SW 1271 (cell line): ENCODE measurements around the gene ZNF77.
A peak's percentile ranks its signal among the peaks of the same experiment; 100 is the strongest.
"Not testable (repeated sequence)": the region's sequence is repeated elsewhere in the genome, so short reads cannot be mapped to it uniquely, and the experiment has no call there.

ENCODE experiments used
- DNase-seq, 2 experiments: peaks; one replicate each; lab custom pipeline; 2025; lab: John Stamatoyannopoulos, UW

Gene ZNF77

GRCh38 chr19:2944775-2945574 is at the start of gene ZNF77:
TSS of gene ZNF77 (minus strand) at chr19:2944971. CDS start at chr19:2944840, 131 bp downstream.
- DNase-seq, result peak; percentile 93 to 98

DNA sequence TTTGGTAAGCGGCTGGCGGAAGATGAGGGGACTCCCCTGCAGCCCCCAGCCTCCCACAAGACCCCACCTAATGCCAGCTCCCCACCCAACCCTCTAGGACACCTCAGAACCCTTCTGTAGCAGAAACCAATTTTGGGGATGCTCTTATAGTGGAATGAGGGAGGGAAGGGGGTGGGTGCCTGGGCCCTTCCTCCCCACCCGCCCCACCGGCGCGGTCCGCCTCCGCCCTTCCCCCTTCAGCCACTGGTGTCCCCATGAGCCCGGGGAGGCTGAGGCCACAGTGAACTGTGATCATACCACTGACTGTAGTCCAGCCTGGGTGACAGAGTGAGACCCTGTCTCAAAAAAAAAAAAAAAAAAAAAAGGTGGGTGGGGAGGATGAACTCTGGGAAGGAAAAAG is 48.8 kb upstream of the ZNF77 start:
- no peak for DNase-seq

- DNase-seq, result no peak
Measured at GRCh38 chr19:2992958-2993357, 48.2 kb upstream of the ZNF77 start.

DNA sequence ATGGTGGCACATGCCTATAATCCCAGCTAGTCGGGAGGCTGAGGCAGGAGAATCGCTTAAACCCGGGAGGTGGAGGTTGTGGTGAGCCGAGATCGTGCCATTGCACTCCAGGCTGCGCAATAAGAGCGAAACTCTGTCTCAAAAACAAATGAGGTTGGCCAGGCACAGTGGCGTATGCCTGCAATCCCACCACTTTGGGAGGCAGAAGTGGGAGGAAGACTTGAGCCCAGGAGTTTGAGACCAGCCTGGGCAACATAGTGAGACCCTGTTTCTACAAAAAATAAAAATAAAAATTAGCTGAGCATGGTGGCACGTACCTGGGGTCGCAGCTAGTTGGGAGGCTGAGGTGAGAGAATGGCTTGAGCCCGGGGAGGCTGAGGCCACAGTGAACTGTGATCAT is 47.6 kb upstream of the ZNF77 start:
- DNase-seq, result not testable (repeated sequence)

- DNase-seq, result no peak
Measured at GRCh38 chr19:2989236-2989946, 44.6 kb upstream of the ZNF77 start.

DNA sequence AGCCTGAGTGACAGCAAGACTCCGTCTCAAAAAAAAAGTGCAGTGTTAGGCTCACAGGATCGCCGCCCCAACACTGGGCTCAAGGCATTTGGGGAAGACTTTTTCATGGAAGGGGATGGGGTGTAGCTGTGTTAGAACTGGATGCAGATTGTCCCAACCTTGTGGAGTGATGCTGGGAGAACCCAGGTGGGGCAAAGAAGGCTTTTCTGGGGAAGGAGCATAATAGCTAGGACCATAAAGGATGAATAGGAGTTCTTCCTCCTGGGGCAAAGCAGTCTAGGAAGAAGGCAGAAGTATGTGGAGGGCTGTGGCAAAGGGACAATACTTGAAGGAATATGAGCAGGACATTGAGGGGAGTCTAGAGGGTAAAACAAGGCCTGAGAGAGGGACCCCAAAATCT is 43.8 kb upstream of the ZNF77 start:
- DNase-seq, result no peak

GRCh38 chr19:2987797-2988196 is 43.0 kb upstream of the ZNF77 start:
- DNase-seq, result no peak

GRCh38 chr19:2986951-2987524 is 42.3 kb upstream of the ZNF77 start:
- DNase-seq, result no peak

- DNase-seq, result no peak
Measured at GRCh38 chr19:2984215-2984528, 39.4 kb upstream of the ZNF77 start.

GRCh38 chr19:2983351-2984214 is 38.8 kb upstream of the ZNF77 start:
- no peak for DNase-seq

- DNase-seq, result no peak
Measured at GRCh38 chr19:2982983-2983350, 38.2 kb upstream of the ZNF77 start.

GRCh38 chr19:2982561-2982960 is 37.8 kb upstream of the ZNF77 start:
- no peak for DNase-seq

DNA sequence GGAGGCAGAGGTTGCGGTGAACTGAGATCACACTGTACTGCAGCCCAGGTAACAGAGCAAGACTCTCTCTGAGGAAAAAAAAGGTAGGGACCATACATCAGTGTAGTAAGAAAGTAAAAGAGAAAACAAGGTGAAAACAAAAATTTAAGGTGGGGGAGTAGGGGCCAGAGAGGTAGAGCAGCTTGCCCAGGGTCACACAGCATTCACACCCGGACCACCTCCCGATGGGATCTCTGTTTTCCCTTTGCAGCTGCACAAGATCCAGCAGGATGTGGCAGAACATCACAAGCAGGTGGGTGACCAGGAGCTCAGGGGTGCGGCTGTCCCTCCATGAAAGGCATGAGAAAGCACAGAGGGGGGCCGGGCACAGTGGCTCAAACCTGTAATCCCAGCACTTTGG is 37.1 kb upstream of the ZNF77 start:
- no peak for DNase-seq

DNA sequence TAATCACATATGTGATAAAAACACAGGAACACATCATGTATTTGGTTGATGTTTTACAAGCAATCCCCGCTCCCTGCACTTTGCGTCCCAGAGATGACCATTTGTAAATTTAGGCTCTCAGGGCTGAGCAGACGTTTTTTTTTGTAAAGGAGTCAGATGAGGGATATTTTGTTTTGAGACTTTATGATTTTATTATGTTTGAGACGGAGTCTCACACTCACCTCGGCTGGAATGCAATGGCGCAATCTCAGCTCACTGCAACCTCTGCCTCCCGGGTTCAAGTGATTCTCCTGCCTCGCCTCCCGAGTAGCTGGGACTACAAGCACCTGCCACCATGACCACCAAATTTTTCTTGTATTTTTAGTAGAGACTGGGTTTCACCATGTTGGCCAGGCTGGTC is 34.0 kb upstream of the ZNF77 start:
- DNase-seq, result no peak

DNA sequence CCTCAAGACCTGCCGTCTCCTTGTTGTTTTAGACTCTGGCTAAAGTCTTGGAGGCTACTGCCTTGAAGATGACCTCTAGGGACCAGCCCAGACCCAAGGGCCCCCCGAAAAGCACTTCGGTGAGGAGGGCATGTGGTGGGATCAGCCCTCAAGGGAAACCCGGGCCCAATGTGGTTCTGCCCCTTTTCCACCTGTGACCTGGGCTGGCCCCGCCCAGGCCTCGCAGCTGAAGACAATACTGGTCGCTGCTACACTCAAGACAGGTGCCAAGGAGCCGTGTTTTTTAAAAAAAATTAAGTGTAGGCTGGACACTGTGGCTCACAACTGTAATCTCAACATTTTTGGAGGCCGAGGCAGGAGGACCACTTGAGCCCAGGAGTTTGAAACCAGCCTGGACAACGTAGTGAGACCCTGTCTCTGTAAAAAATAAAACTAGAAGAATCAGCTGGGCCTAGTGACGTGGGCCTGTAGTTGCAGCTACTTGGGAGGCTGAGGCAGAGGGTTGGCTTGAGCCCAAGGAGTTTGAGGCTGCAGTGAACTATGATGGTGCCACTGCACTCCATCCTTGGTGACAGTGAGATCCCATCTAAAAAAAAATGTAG is 33.5 kb upstream of the ZNF77 start:
- no peak for DNase-seq

DNA sequence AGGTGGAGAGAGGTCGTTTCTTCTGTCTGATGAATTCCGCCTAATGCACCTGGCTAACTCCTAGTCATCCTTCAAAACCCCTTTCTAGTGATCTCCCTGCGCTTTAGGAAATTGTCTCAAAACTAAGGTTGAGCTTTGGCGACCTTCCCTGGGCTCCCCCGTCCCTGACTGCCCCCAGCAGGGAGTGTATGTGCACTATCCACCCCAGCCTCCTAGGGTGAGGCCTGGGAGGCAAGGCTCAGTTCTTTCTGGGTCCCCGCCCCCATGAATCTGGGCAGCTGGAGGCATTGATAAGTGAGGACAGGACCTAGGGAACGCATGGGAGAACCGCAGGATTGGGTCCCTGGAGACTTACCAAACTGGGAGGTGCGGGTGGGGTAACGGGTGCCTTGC is 33.0 kb upstream of the ZNF77 start:
- no peak for DNase-seq

DNA sequence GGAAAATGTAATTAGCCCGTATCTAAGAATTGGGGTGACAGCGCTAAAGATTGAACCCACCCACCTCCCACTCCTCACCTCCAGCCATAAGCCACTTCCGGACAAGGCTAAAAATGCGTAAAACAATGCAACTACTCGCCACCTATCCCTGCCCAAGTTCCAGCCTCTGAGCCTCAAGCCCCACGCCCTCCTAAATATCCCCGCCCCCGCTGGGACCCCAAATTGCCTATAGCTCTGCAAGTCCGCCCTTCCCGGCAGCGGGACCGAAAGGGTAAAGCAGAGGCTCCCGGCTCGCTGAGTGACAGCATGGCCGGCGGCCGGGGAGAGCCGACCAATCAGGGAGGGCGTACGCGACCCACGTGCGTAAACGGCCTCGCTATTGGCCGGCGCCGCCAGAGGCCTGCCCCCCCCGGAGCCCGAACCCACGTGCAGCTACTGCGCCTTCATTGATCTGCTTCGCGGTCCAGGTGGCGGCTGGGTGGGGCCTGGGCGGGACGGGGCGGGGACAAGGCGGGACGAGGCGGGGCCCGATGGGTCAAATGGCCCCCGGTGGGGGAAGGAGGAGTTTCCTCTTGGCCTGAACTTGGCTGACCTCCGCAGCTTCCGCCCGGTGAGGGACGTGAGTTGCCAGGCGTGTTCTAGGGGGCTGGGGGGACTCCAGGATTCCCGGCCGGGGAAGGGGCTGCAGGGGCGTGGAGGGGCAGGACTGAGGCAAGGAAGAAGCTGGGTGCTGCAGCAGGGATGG is 32.4 kb upstream of the ZNF77 start, which contains the start of gene TLE6:
TLE6 (plus strand) TSS at position 564 of the 745 bp plus-strand sequence. CDS start 670 bp downstream, outside the sequence.
- DNase-seq, result peak; percentile 85 to 94

- DNase-seq, result no peak
Measured at GRCh38 chr19:2976609-2977000, 31.8 kb upstream of the ZNF77 start.

DNA sequence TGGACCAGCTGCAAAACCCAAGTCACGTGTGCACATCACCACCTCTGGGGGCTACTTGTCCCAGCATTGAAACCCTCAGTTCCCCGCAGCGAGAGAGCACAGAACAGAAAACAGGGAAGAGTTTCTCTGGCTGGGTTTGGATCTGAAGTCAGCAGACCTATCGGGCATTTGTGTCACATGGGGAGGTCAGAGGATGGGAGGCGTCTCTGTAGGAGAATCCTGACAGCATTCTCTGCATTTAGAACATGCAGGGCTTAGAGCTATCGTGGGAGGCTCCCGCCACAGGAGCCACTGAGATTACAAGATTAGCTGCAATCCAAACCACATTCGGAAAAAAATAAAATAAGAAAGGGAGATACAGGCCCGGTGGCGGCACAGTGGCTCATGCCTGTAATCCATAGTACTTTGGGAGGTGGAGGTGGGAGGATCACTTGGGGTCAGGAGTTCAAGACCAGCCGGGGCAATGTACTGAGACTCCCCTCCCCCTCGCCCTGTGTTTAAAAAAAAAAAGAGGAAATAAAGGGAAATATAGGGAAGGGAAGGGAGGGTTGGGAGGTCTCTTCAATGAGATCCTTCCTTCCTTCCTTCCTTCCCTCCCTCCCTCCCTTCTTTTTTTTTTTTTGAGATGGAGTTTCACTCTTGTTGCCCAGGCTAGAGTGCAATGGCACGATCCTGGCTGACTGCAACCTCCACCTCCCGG is 29.7 kb upstream of the ZNF77 start:
- no peak for DNase-seq

GRCh38 chr19:2973229-2973628 is 28.5 kb upstream of the ZNF77 start:
- no peak for DNase-seq
